Neural cell (in vitro differentiated cells): ENCODE measurements around the gene PDZRN3. TPM values are rescaled to one million over a fixed set of nuclear protein-coding genes. Genes with fewer than 3 reads are reported as not detected.

Experiments used
- H2AFZ ChIP-seq: fragments of 200-600, 300-800 bp; sonication (generic), shearing (Covaris generic); 2 replicates; pipeline ENCODE4 v1.6.0; 2014; ENCODE audit warnings: low read depth, mild to moderate bottlenecking, antibody characterized with exemption, low read length, moderate library complexity
- H3F3A ChIP-seq: fragments of 200-600 bp; shearing (Covaris generic); 2 replicates; pipeline ENCODE4 v1.6.1; 2016; ENCODE audit warnings: mild to moderate bottlenecking, moderate library complexity, mixed read lengths, antibody characterized with exemption, low read length; ENCODE audit not compliant: insufficient read depth, poor library complexity, severe bottlenecking
- H3K27ac ChIP-seq: fragments of 200-600, 300-800 bp; sonication (generic), shearing (Covaris generic); 2 replicates; pipeline ENCODE4 v1.5.1; 2014; ENCODE audit warnings: mild to moderate bottlenecking, low read length, moderate library complexity
- H3K27me3 ChIP-seq: fragments of 300-800, 200-600 bp; sonication (generic), shearing (Covaris generic); 2 replicates; pipeline ENCODE4 v1.6.0; 2014; ENCODE audit warnings: mild to moderate bottlenecking, low read depth, low read length, moderate library complexity; ENCODE audit not compliant: insufficient read depth
- H3K36me3 ChIP-seq: fragments of 300-800, 200-600 bp; sonication (generic), shearing (Covaris generic); 2 replicates; pipeline ENCODE4 v1.5.1; 2014; ENCODE audit warnings: mild to moderate bottlenecking, antibody characterized with exemption, low read length, moderate library complexity; ENCODE audit not compliant: insufficient read depth
- H3K4me2 ChIP-seq: fragments of 300-800, 200-600 bp; sonication (generic), shearing (Covaris generic); 2 replicates; pipeline ENCODE4 v1.6.0; 2014; ENCODE audit warnings: mild to moderate bottlenecking, low read length
- H3K4me3 ChIP-seq: fragments of 300-800, 200-600 bp; sonication (generic), shearing (Covaris generic); 2 replicates; pipeline ENCODE4 v1.5.1; 2014; ENCODE audit warnings: mild to moderate bottlenecking, low read length, moderate library complexity
- H3K79me2 ChIP-seq: fragments of 200-600 bp; shearing (Covaris generic); replicated peaks from 2 replicates; pipeline ENCODE4 v1.6.0; 2014; ENCODE audit warnings: mild to moderate bottlenecking, low read length, moderate library complexity; ENCODE audit not compliant: insufficient read depth
- H3K9ac ChIP-seq: fragments of 300-800, 200-600 bp; sonication (generic), shearing (Covaris generic); 2 replicates; pipeline ENCODE4 v1.6.1; 2016; ENCODE audit warnings: mild to moderate bottlenecking, low read length, mixed read lengths
- H3K9me2 ChIP-seq: fragments of 200-600 bp; shearing (Covaris generic); 2 replicates; pipeline ENCODE4 v1.6.1; 2016; ENCODE audit warnings: mild to moderate bottlenecking, low read length, mixed read lengths; ENCODE audit not compliant: insufficient read depth
- H3K9me3 ChIP-seq: fragments of 200-600, 300-800 bp; sonication (generic), shearing (Covaris generic); 2 replicates; pipeline ENCODE4 v1.6.1; 2016; ENCODE audit warnings: mild to moderate bottlenecking, mixed run types, low read length, moderate library complexity, mixed read lengths
- H4K20me1 ChIP-seq: fragments of 200-600 bp; shearing (Covaris generic); 2 replicates; pipeline ENCODE4 v1.6.1; 2016; ENCODE audit warnings: mild to moderate bottlenecking, mixed run types; ENCODE audit not compliant: insufficient read depth
- EP300 ChIP-seq: fragments of 450-650 bp; conservative IDR thresholded peaks from 2 replicates; pipeline ENCODE4 v1.6.1; 2014; ENCODE audit warnings: antibody characterized with exemption, mild to moderate bottlenecking, moderate library complexity; ENCODE audit not compliant: poor library complexity, severe bottlenecking
- EZH2 ChIP-seq: fragments of 200-600, 300-800 bp; shearing (Covaris generic), sonication (generic); IDR thresholded peaks from 2 replicates; pipeline ENCODE4 v1.6.1; 2014; ENCODE audit warnings: antibody characterized with exemption, low read length, borderline replicate concordance, mild to moderate bottlenecking; ENCODE audit not compliant: insufficient read depth, poor library complexity, severe bottlenecking
- MXI1 ChIP-seq: fragments of 450-650 bp; conservative IDR thresholded peaks from 2 replicates; pipeline ENCODE4 v1.6.1; 2014; ENCODE audit warnings: antibody characterized with exemption, mild to moderate bottlenecking; ENCODE audit not compliant: poor library complexity, severe bottlenecking
- POLR2AphosphoS5 ChIP-seq: IDR thresholded peaks from 2 replicates; pipeline ENCODE4 v1.6.1; 2012
- RAD21 ChIP-seq: fragments of 450-650 bp; conservative IDR thresholded peaks from 2 replicates; pipeline ENCODE4 v1.6.1; 2014; ENCODE audit warnings: antibody characterized with exemption, mild to moderate bottlenecking, moderate library complexity
- REST ChIP-seq: IDR thresholded peaks from 2 replicates; pipeline ENCODE4 v1.6.1; 2012; ENCODE audit warnings: borderline replicate concordance
- SMC3 ChIP-seq: fragments of 450-650 bp; conservative IDR thresholded peaks from 2 replicates; pipeline ENCODE4 v1.6.1; 2014; ENCODE audit warnings: antibody characterized with exemption, mild to moderate bottlenecking, moderate library complexity; ENCODE audit not compliant: poor library complexity
- TAF1 ChIP-seq: IDR thresholded peaks from 2 replicates; pipeline ENCODE4 v1.6.1; 2012; ENCODE audit warnings: low read depth
- polyA plus RNA-seq: library from polyadenylated mRNA; depleted of rRNA; stranded (reverse); fragments of >200 nt; gene quantifications from 2 replicates; pipeline ENCODE4 v1.2.3, GENCODE V29; 2014
- TF ChIP-seq, protein P1 (sequence below): fragments of 450-650 bp; IDR thresholded peaks from 2 replicates; pipeline ENCODE4 v1.5.1; 2014; ENCODE audit warnings: antibody characterized with exemption, mild to moderate bottlenecking, moderate library complexity; ENCODE audit not compliant: poor library complexity, severe bottlenecking

PDZRN3 gene
- polyA plus RNA-seq, 1 donor from 2014 or later: 1.1 TPM

- no peak overlapping the region for H3K27ac ChIP-seq
- H3K9ac ChIP-seq: no peak overlapping the region
- H4K20me1 ChIP-seq: no peaks in the 10 kb centered on the region
- H3K9me2 ChIP-seq: no peaks in the 10 kb centered on the region
- TF ChIP-seq EZH2 (no peak), RAD21 (no peak), TAF1 (no peak), POLR2AphosphoS5 (no peak)
- no peak overlapping the region for H3K4me3 ChIP-seq
- no peak overlapping the region for H2AFZ ChIP-seq
- H3K36me3 ChIP-seq: no peaks in the 10 kb centered on the region
- H3K27me3 ChIP-seq: no peaks in the 10 kb centered on the region
- no peak overlapping the region for H3K4me2 ChIP-seq
- H3K79me2 ChIP-seq: no peaks in the 10 kb centered on the region
- no peaks in the 10 kb centered on the region for H3K9me3 ChIP-seq
- no peaks in the 10 kb centered on the region for H3F3A ChIP-seq
Observed at GRCh38 chr3:73398084-73398483, 226.7 kb downstream of the PDZRN3 start.

- no peak overlapping the region for H3K9ac ChIP-seq
- TF ChIP-seq MXI1: no peak
- no peak for TF ChIP-seq EP300
- TF ChIP-seq EZH2: no peak
- no peak for TF ChIP-seq POLR2AphosphoS5
- no peak for TF ChIP-seq RAD21
- no peak for TF ChIP-seq SMC3
- TF ChIP-seq TAF1: no peak
- TF ChIP-seq, protein P1, sequence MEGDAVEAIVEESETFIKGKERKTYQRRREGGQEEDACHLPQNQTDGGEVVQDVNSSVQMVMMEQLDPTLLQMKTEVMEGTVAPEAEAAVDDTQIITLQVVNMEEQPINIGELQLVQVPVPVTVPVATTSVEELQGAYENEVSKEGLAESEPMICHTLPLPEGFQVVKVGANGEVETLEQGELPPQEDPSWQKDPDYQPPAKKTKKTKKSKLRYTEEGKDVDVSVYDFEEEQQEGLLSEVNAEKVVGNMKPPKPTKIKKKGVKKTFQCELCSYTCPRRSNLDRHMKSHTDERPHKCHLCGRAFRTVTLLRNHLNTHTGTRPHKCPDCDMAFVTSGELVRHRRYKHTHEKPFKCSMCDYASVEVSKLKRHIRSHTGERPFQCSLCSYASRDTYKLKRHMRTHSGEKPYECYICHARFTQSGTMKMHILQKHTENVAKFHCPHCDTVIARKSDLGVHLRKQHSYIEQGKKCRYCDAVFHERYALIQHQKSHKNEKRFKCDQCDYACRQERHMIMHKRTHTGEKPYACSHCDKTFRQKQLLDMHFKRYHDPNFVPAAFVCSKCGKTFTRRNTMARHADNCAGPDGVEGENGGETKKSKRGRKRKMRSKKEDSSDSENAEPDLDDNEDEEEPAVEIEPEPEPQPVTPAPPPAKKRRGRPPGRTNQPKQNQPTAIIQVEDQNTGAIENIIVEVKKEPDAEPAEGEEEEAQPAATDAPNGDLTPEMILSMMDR: no peak
- TF ChIP-seq REST: no peak
- no peaks in the 10 kb centered on the region for H3K36me3 ChIP-seq
- H3K79me2 ChIP-seq: no peaks in the 10 kb centered on the region
- H3K4me3 ChIP-seq: no peak overlapping the region
- no peaks in the 10 kb centered on the region for H4K20me1 ChIP-seq
- H3K27ac ChIP-seq: no peak overlapping the region
- no peak overlapping the region for H3K4me2 ChIP-seq
- no peaks in the 10 kb centered on the region for H3K9me3 ChIP-seq
- H3K9me2 ChIP-seq: no peaks in the 10 kb centered on the region
- H3K27me3 ChIP-seq: no peaks in the 10 kb centered on the region
- no peaks in the 10 kb centered on the region for H3F3A ChIP-seq
- no peak overlapping the region for H2AFZ ChIP-seq
Observed at GRCh38 chr3:73394240-73394639, 230.5 kb downstream of the PDZRN3 start.

- Histone ChIP-seq H3K4me3 (no peak overlapping the region), H4K20me1 (no peaks in the 10 kb centered on the region), H3K9me2 (no peaks in the 10 kb centered on the region), H3K27me3 (no peaks in the 10 kb centered on the region), H3K9me3 (no peaks in the 10 kb centered on the region), H3K4me2 (no peak overlapping the region), H3K9ac (no peak overlapping the region), H3K36me3 (no peaks in the 10 kb centered on the region), H3K79me2 (no peaks in the 10 kb centered on the region), H3F3A (no peaks in the 10 kb centered on the region), H3K27ac (no peak overlapping the region), H2AFZ (no peak overlapping the region)
- TF ChIP-seq TAF1 (no peak), EP300 (no peak), POLR2AphosphoS5 (no peak), SMC3 (no peak), MXI1 (no peak)
- TF ChIP-seq, protein P1: no peak
Observed at GRCh38 chr3:73393005-73393404, 231.7 kb downstream of the PDZRN3 start.
